Activated CD8-positive, alpha-beta T cell treated with anti-CD3 and anti-CD28 coated beads, Interleukin-2, amount 10 ng/mL, durations not matched to agents 7 days and 5 days (primary cell): ENCODE data around the gene ACSL3. TPM values are rescaled to one million over a fixed set of nuclear protein-coding genes. Genes with fewer than 3 reads are reported as not detected.
"Not testable (repeated sequence)": the region's sequence is repeated elsewhere in the genome, so short reads cannot be mapped to it uniquely, and the experiment has no call there.

Experiments
- ATAC-seq: fragments of 150-1000 bp; cut with Tn5 transposase; one replicate; pipeline ENCODE4 v1.10.0; 2021; ENCODE audit warnings: moderate library complexity
- CTCF ChIA-PET: fragments of 350-600 bp; sonication (Branson Sonifier 250); formaldehyde crosslinking; loops from one replicate; lab custom pipeline; 2021; ENCODE audit warnings: antibody characterized with exemption; lab: Charles Lee
- POLR2A ChIA-PET: fragments of 350-600 bp; sonication (Branson Sonifier 250); formaldehyde crosslinking; loops from one replicate; lab custom pipeline; 2021; ENCODE audit warnings: antibody characterized with exemption; lab: Charles Lee
- DNase-seq: peaks from one replicate; pipeline ENCODE4 v3.0.0-alpha.2; 2020
- H3K27ac Mint-ChIP-seq: one replicate; pipeline ENCODE4 v1.8.0; 2021; ENCODE audit warnings: mild to moderate bottlenecking, mixed read lengths
- H3K27me3 Mint-ChIP-seq: one replicate; pipeline ENCODE4 v1.8.0; 2021; ENCODE audit warnings: low read depth, mixed read lengths
- H3K36me3 Mint-ChIP-seq: one replicate; pipeline ENCODE4 v1.8.0; 2021; ENCODE audit warnings: low read depth, mixed read lengths
- H3K4me1 Mint-ChIP-seq: one replicate; pipeline ENCODE4 v1.8.0; 2021; ENCODE audit warnings: low read depth, mixed read lengths
- H3K4me3 Mint-ChIP-seq: one replicate; pipeline ENCODE4 v1.8.0; 2021; ENCODE audit warnings: mild to moderate bottlenecking, mixed read lengths
- H3K9me3 Mint-ChIP-seq: one replicate; pipeline ENCODE4 v1.8.0; 2022; ENCODE audit warnings: mixed read lengths; ENCODE audit not compliant: insufficient read depth
- total RNA-seq, 2 experiments: library from RNA; stranded (reverse); gene quantifications; one replicate each; pipeline ENCODE4 v1.2.3, GENCODE V29; 2021

ACSL3 gene
- total RNA-seq, 2 experiments from 2014 or later, result 46.5 to 54.6 TPM

DNA sequence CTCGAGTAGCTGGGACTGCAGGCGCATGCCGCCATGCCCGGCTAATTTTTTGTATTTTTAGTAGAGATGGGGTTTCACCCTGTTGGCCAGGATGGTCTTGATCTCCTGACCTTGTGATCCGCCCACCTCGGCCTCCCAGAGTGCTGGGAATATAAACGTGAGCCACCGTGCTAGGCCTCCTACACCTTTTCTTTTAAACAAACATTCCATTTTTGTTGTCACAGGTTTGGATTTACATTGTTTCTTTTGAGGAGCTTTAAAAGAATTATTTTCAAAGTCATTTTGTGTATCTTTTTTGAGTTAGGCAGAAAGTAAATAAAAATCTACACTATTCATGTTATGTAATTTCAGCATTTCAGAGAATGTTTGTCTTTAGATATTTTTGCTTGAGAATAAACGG is 56.4 kb downstream of the ACSL3 start:
- DNase-seq, H3K4me3 Mint-ChIP-seq, H3K27me3 Mint-ChIP-seq, H3K4me1 Mint-ChIP-seq, ATAC-seq, POLR2A ChIA-PET, H3K9me3 Mint-ChIP-seq, H3K27ac Mint-ChIP-seq: not testable (repeated sequence)
- CTCF ChIA-PET, result interaction anchor here (1.2 kb wide), 1 partner anchor 211 kb away, joined by 4 read pairs; no protein-coding TSS in a partner anchor
- peaks cover 22% of the 10 kb centered on the region for H3K36me3 Mint-ChIP-seq

DNA sequence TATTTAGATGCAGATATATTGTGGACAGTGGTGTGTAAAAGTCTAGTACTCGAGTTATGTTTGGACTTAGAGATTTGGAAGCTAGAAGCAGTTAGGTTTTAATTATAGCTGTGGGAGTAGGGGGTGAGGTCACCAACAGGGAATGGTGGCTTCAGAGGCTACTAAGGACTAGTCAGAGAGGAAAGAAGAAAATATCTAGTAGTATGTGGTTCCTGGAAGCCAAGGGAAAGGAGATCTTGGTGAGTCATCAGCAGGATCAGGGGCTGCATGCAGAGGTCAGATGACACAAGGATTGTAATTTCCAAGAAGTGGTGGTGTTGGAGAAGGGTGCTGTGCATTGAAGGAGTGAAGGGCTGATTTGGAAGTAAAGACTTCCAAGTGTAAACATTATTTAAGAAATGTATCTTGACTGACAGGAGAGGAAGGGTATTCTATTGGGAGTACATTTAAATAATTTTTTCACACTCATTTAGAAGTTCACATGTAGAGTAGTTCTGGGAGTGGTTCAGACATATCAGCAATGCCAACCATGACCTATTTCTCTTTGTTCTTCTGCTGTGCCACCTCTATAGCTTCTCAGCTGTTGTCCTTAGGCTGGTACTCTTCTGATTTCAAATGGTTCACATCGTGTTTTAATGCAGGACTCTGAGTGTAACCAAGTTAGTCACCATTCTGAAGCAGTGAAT is 59.1 kb downstream of the ACSL3 start:
- POLR2A ChIA-PET, result no interaction called here
- Mint-ChIP-seq H3K36me3 (peaks cover 28% of the 10 kb centered on the region), H3K4me1 (peaks cover 4% of the 10 kb centered on the region), H3K9me3 (no peaks in the 10 kb centered on the region), H3K27ac (peak overlapping the region; percentile 35), H3K27me3 (no peaks in the 10 kb centered on the region), H3K4me3 (no peak overlapping the region)
- DNase-seq, result no peak
- no peak for ATAC-seq
- CTCF ChIA-PET, result interaction anchor here (1.5 to 2.2 kb wide), 2 partner anchors 19 to 212 kb away, joined by 3 to 4 read pairs; no protein-coding TSS in a partner anchor

DNA sequence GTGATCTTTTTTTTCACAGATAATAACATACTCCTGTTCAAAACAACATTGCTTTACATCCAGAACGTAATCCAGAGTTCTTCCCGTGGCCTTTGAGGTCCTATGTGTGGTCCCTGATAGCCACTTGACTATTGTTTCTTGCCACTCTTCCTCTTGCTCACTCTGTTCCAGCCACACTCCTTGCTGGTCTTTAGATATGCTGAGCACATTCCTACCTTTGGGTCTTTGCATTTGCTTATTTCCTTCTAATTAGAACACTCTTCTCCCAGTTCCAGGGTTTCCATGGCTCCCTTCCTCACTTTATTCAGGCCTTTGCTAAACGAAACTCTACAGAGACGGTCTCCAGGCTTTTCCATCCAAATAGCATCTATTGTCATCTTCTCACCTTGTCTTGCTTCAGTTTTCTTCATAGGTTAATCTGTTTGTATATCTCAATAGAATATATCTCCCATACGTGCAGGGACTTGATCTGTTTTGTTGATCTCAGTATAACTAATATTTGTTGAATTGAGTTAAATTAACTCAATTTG is 59.9 kb downstream of the ACSL3 start:
- Mint-ChIP-seq H3K9me3 (no peaks in the 10 kb centered on the region), H3K4me1 (peaks cover 4% of the 10 kb centered on the region), H3K36me3 (peaks cover 32% of the 10 kb centered on the region), H3K27ac (no peak overlapping the region), H3K4me3 (no peak overlapping the region), H3K27me3 (no peaks in the 10 kb centered on the region)
- ChIA-PET CTCF (interaction anchor here (1.5 to 2.2 kb wide), 2 partner anchors 19 to 213 kb away, joined by 3 to 4 read pairs; no protein-coding TSS in a partner anchor), POLR2A (no interaction called here)
- ATAC-seq (no peak), DNase-seq (no peak)

DNA sequence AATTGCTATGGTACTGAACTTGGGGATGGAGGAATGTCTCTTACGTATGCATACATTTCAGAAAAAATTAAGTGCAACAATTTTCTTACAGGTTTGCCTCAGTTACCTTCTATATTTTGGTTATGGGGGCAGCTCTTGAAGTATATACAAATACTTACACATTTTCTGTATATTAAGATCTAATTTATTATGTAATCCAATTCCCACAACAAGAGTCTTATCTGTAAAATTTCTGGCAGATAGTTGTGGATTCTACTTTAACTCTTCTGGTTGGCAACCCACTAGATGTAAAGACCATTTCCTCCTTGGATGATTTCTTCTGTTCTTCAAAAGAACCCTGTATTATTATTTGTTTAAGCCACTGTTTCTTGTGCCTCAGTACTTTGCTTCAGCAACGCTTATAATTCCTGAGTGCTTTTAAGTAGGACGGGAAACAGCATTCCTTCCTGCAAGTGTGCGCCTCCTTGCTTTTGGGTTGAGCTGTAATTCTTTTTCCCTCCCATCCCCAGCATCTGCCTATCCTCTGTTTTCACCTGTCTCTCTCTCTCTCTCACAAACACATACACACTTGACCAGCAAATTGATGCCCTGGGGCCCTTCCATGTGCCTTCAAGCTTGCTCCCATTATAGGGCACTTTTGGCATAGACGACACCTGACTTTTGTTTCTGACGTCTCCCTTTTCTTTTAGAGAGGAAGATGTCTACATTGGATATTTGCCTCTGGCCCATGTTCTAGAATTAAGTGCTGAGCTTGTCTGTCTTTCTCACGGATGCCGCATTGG is 61.4 kb downstream of the ACSL3 start:
- Mint-ChIP-seq H3K4me1 (peaks cover 4% of the 10 kb centered on the region), H3K9me3 (no peaks in the 10 kb centered on the region), H3K36me3 (peaks cover 37% of the 10 kb centered on the region), H3K4me3 (no peak overlapping the region), H3K27me3 (no peaks in the 10 kb centered on the region), H3K27ac (no peak overlapping the region)
- no peak for ATAC-seq
- ChIA-PET CTCF (interaction anchor here (0.9 to 3.2 kb wide), 3 partner anchors 17 to 213 kb away, joined by 3 to 12 read pairs (median 4); no protein-coding TSS in a partner anchor), POLR2A (no interaction called here)
- no peak for DNase-seq

DNA sequence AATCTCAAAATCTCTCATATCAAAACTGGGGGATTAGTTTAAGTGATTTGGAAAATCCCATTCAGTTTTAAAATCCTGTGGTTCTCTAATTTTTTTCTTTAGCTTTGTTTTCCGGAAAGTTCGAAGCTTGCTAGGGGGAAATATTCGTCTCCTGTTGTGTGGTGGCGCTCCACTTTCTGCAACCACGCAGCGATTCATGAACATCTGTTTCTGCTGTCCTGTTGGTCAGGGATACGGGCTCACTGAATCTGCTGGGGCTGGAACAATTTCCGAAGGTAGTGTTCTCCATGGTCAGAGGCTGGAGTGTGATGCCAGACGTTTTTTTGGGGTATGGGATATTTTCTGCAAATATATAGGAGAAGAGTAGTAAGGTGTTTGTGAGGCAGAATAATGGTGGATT is 66.1 kb downstream of the ACSL3 start:
- ATAC-seq (no peak), DNase-seq (no peak)
- Mint-ChIP-seq H3K27me3 (no peaks in the 10 kb centered on the region), H3K4me1 (no peaks in the 10 kb centered on the region), H3K9me3 (no peaks in the 10 kb centered on the region), H3K4me3 (no peak overlapping the region), H3K27ac (no peak overlapping the region), H3K36me3 (peaks cover 29% of the 10 kb centered on the region)
- CTCF ChIA-PET, result interaction anchor here (0.9 to 2.1 kb wide), 2 partner anchors 12 to 24 kb away, joined by 4 to 15 read pairs; no protein-coding TSS in a partner anchor
- POLR2A ChIA-PET, result no interaction called here

DNA sequence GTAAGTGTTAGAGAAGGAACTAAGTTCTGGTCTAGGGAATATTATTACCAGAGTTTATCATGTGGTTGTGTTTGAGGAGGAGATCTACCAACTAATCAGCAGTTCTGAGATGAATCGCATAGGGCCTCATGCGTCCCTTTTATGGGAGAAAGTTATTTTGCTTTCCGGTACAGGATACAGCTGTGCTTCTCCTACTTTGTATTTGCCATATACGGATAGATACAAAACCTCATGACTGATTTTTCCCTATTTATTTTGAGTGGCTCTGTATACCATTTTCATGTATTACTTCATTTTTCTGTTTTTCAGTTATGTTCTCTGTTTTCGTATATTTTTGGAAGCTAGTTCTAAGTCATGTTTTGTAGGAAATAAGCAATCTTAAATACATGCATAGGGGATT is 66.8 kb downstream of the ACSL3 start:
- Mint-ChIP-seq H3K4me1 (no peaks in the 10 kb centered on the region), H3K27ac (no peak overlapping the region), H3K9me3 (no peaks in the 10 kb centered on the region), H3K36me3 (peaks cover 28% of the 10 kb centered on the region), H3K4me3 (no peak overlapping the region), H3K27me3 (no peaks in the 10 kb centered on the region)
- DNase-seq (no peak), ATAC-seq (no peak)
- CTCF ChIA-PET, result interaction anchor here (1.5 kb wide), 1 partner anchor 12 kb away, joined by 10 read pairs; no protein-coding TSS in a partner anchor
- POLR2A ChIA-PET, result interaction anchor here (0.6 kb wide), 1 partner anchor 222 kb away, joined by 3 read pairs; no protein-coding TSS in a partner anchor

DNA sequence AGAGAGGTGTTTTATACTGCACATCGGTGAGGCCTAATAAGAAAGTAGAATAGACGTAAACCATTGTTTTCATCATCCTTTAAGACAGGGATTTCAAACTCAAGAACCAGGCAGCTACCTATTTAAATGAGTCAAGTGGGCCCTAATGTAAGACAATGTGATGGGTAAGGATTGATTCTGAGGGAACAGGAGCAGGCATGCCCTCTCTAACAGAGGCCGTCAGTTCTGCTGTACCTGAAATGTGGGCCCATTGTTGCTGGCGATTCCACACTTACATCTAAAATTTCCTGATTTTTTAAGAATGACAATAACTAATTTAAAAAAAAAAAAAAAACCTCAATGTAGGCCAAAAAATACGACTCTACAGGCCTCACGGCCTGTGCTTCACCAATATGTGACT is 67.5 kb downstream of the ACSL3 start:
- Mint-ChIP-seq H3K4me1 (no peaks in the 10 kb centered on the region), H3K4me3 (no peak overlapping the region), H3K9me3 (no peaks in the 10 kb centered on the region), H3K36me3 (peaks cover 30% of the 10 kb centered on the region), H3K27me3 (no peaks in the 10 kb centered on the region), H3K27ac (no peak overlapping the region)
- DNase-seq (no peak), ATAC-seq (no peak)
- CTCF ChIA-PET, result interaction anchor here (0.8 to 1.5 kb wide), 2 partner anchors 11 to 13 kb away, joined by 3 to 10 read pairs; no protein-coding TSS in a partner anchor
- POLR2A ChIA-PET, result interaction anchor here (0.6 kb wide), 1 partner anchor 223 kb away, joined by 3 read pairs; no protein-coding TSS in a partner anchor

DNA sequence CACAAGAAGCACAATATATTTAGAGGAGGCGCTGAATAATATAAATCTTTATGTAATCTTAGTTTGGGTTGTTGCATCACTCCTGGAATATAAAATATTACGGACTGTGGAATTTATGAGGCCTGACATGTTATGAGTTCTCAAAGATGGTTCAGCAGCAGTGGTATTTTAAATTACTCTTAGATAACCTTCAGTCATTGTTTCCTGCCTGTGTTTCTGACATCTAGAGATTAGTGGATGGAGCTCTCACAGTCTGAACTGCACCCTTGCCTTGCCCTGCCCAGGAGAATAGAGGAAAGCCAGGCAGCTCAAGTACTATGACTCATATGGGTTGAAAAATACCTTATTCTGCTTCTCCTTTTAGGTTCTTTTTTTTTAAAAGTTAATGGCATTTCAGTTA is 70.0 kb downstream of the ACSL3 start:
- H3K36me3 Mint-ChIP-seq, result peaks cover 36% of the 10 kb centered on the region
- no peak overlapping the region for H3K27ac Mint-ChIP-seq
- no peaks in the 10 kb centered on the region for H3K27me3 Mint-ChIP-seq
- ChIA-PET CTCF (interaction anchor here (1.1 to 1.2 kb wide), 2 partner anchors 16 to 41 kb away, joined by 3 to 5 read pairs; no protein-coding TSS in a partner anchor), POLR2A (no interaction called here)
- no peaks in the 10 kb centered on the region for H3K9me3 Mint-ChIP-seq
- ATAC-seq (no peak), DNase-seq (no peak)
- H3K4me3 Mint-ChIP-seq, result no peak overlapping the region
- no peaks in the 10 kb centered on the region for H3K4me1 Mint-ChIP-seq

DNA sequence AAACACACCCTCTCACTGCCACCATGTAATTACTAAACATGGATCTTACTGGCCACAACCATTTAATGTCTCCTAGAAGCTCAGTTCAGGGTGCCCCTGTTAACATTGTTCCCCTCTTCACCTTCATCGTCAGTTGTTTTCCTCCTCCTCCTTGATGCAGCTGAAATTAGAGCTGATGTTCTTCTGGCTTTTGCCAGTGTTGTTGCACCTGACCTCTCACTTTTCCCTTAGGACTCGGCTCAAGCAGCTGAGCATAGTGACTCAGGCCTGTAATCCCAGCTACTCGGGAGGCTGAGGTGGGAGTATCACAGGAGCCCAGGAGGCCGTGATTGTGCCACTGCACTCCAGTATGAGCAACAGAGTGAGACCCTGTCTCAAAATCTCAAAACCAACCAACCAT is 70.8 kb downstream of the ACSL3 start:
- Mint-ChIP-seq H3K4me3 (no peak overlapping the region), H3K27me3 (no peaks in the 10 kb centered on the region), H3K27ac (no peak overlapping the region), H3K4me1 (no peaks in the 10 kb centered on the region), H3K36me3 (peaks cover 41% of the 10 kb centered on the region), H3K9me3 (no peaks in the 10 kb centered on the region)
- CTCF ChIA-PET, result interaction anchor here (1.1 to 1.4 kb wide), 3 partner anchors 16 to 50 kb away, joined by 3 to 5 read pairs (median 3); no protein-coding TSS in a partner anchor
- POLR2A ChIA-PET, result no interaction called here
- no peak for ATAC-seq
- no peak for DNase-seq

DNA sequence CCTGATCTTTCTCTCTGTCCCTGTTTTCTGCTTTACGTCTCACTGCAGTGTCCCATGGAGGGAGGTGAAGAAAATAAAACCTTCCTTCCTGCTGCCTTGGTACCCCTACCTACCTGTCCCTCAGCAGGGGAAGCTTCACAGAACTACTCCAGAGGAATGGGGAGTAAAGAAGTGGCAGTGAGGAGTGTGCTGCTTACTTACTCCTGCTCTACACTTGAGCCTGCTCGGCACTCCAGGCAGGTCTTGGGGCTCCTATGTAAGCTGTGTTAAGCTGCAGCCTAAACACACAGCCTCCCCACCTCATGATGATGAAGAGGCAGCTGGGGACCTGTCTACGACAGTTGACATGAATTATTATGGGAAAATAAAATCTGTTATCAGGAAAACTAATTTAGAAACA is 72.6 kb downstream of the ACSL3 start:
- ChIA-PET CTCF (interaction anchor here (1.0 to 1.1 kb wide), 2 partner anchors 18 to 224 kb away, joined by 3 read pairs; no protein-coding TSS in a partner anchor), POLR2A (no interaction called here)
- Mint-ChIP-seq H3K36me3 (peaks cover 49% of the 10 kb centered on the region), H3K9me3 (no peaks in the 10 kb centered on the region), H3K4me3 (no peak overlapping the region), H3K4me1 (no peaks in the 10 kb centered on the region), H3K27me3 (no peaks in the 10 kb centered on the region), H3K27ac (no peak overlapping the region)
- no peak for DNase-seq
- no peak for ATAC-seq

DNA sequence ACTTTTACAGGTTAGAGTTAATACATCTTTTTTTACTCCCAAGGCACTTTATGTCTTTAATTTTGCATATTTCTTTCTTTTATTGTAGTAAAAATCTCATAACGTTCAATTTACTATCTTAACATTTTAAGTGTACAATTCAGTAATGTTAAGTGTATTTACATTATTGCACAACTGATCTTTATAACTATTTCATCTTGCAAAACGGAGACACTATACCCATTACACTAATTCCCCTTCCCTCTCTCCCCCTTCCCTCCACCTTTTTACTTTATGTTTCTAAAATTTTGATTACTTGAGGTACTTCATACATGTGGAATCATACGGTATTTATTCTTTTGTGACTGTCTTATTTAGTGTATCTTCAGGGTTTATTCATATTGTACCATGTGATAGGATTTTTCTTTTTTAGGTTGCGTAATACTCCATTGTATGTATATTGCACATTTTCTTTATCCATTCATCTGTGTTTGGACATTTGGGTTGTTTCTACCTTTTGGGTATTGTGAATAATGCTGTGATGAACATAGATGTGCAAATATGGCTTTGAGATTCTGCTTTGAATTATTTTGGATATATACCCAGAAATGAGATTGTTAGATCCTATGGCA is 75.0 kb downstream of the ACSL3 start:
- no peak overlapping the region for H3K27ac Mint-ChIP-seq
- H3K9me3 Mint-ChIP-seq, result no peaks in the 10 kb centered on the region
- H3K4me1 Mint-ChIP-seq, result peaks cover 3% of the 10 kb centered on the region
- H3K36me3 Mint-ChIP-seq, result peaks cover 48% of the 10 kb centered on the region
- no peak overlapping the region for H3K4me3 Mint-ChIP-seq
- DNase-seq, result no peak
- ATAC-seq, result no peak
- no peaks in the 10 kb centered on the region for H3K27me3 Mint-ChIP-seq
- CTCF ChIA-PET, result no interaction called here
- POLR2A ChIA-PET, result no interaction called here
